Gastrocnemius medialis (tissue), 4 donors: ENCODE data around the gene TMEM252. TPM values are rescaled to one million over a fixed set of nuclear protein-coding genes. Genes with fewer than 3 reads are reported as not detected.
A peak's percentile ranks its signal among the peaks of the same experiment; 100 is the strongest.

Experiments used
- ATAC-seq, 2 donors: fragments of 150-250 bp; one replicate each; pipeline ENCODE4 v1.9.1; 2016
- DNase-seq, 2 donors: peaks; one replicate each; pipeline ENCODE4 v3.0.0-alpha.2; 2019
- H3K27ac ChIP-seq, 4 donors: fragments of 200-600 bp; sonication (generic); 1 replicate in 1 of 4; 2 replicates in 3 of 4; pipeline ENCODE4 v1.5.1; 2016 to 2018; ENCODE audit warnings: mild to moderate bottlenecking in 2 of 4, moderate library complexity in 1 of 4
- H3K27me3 ChIP-seq, 3 donors: fragments of 200-600 bp; sonication (generic) in 2 of 3; 1 replicate in 1 of 3; 2 replicates in 2 of 3; pipeline versions ENCODE4 v1.5.1 to v1.6.0; 2016 to 2019; ENCODE audit warnings: mild to moderate bottlenecking in 1 of 3, moderate library complexity in 1 of 3
- H3K36me3 ChIP-seq, 2 donors: fragments of 200-600 bp; sonication (generic) in 1 of 2; one replicate each; pipeline ENCODE4 v1.5.1; 2017 to 2018
- H3K4me1 ChIP-seq, 2 donors: fragments of 200-600 bp; sonication (generic) in 1 of 2; one replicate each; pipeline ENCODE4 v1.5.1; 2016 to 2017; ENCODE audit warnings: mild to moderate bottlenecking in 2 of 2
- H3K4me3 ChIP-seq, 4 donors: fragments of 200-600 bp; sonication (generic) in 3 of 4; 1 replicate in 1 of 4; 2 replicates in 3 of 4; pipeline ENCODE4 v1.5.1; 2016 to 2019; ENCODE audit warnings: mild to moderate bottlenecking in 2 of 4
- H3K9me3 ChIP-seq, 3 donors: fragments of 200-600 bp; sonication (generic) in 2 of 3; 1 replicate in 1 of 3; 2 replicates in 2 of 3; pipeline ENCODE4 v1.5.1; 2016 to 2019
- CTCF ChIP-seq, 5 experiments: fragments of 450-650 bp in 3 of 5; fragments of 200-600 bp in 2 of 5; sonication (generic) in 2 of 5; IDR thresholded peaks in 4 of 5; conservative IDR thresholded peaks in 1 of 5; 1 replicate in 4 of 5; 2 replicates in 1 of 5; pipeline ENCODE4 v1.5.1; 2016 to 2019; ENCODE audit warnings: antibody characterized with exemption in 5 of 5, mild to moderate bottlenecking in 3 of 5, moderate library complexity in 3 of 5
- POLR2A ChIP-seq, 2 donors: fragments of 450-650 bp; IDR thresholded peaks; one replicate each; pipeline ENCODE4 v1.6.1; 2017; ENCODE audit warnings: antibody characterized with exemption in 2 of 2, mild to moderate bottlenecking in 2 of 2, moderate library complexity in 2 of 2
- in situ Hi-C, 4 donors: fragments of 200-750 bp; cut with MboI; loops; one replicate each; pipeline versions ENCODE4 v1.15.0 to v1.8.0; 2017; ENCODE audit warnings: low sequenced_read_pairs in 4 of 4
- intact Hi-C: fragments of 100-400 bp; cut with DNase I; formaldehyde crosslinking; loops from one replicate; pipeline ENCODE4 v1.15.1; 2023; ENCODE audit warnings: low total_unique reads
- total RNA-seq, 4 donors: library from RNA; depleted of rRNA; stranded (reverse); fragments of >200 nt; gene quantifications; one replicate each; pipeline versions ENCODE4 v1.1.0 to v1.2.3, GENCODE V29; 2016

The TMEM252 gene
- total RNA-seq, 4 donors from 2014 or later = not detected

GRCh38 chr9:68523367-68523936 is 17.2 kb downstream of the TMEM252 start:
- in situ Hi-C loops = no loop called here
- H3K27ac ChIP-seq = no peak overlapping the region
- H3K4me1 ChIP-seq = no peaks in the 10 kb centered on the region
- ATAC-seq = no peak
- DNase-seq = no peak
- no peaks in the 10 kb centered on the region for H3K27me3 ChIP-seq
- H3K4me3 ChIP-seq = no peak overlapping the region
- no peaks in the 10 kb centered on the region for H3K36me3 ChIP-seq
- intact Hi-C loops = no loop called here
- no peaks in the 10 kb centered on the region for H3K9me3 ChIP-seq
- TF ChIP-seq POLR2A (IDR thresholded peaks at IDR 0.05) (no peak), CTCF (IDR thresholded peaks at IDR 0.05 in 4 of 5, conservative IDR thresholded peaks at IDR 0.05 in 1 of 5) (no peak)

- DNase-seq (no peak), ATAC-seq (no peak)
- in situ Hi-C loops = no loop called here
- Histone ChIP-seq H3K9me3 (no peaks in the 10 kb centered on the region), H3K27ac (no peak overlapping the region), H3K36me3 (no peaks in the 10 kb centered on the region), H3K4me1 (no peaks in the 10 kb centered on the region), H3K27me3 (no peaks in the 10 kb centered on the region), H3K4me3 (no peak overlapping the region)
- no peak for TF ChIP-seq CTCF (IDR thresholded peaks at IDR 0.05 in 4 of 5, conservative IDR thresholded peaks at IDR 0.05 in 1 of 5)
- TF ChIP-seq POLR2A (IDR thresholded peaks at IDR 0.05) = no peak
- intact Hi-C loops = no loop called here
Measured at GRCh38 chr9:68522954-68523353, 17.7 kb downstream of the TMEM252 start.

- no peaks in the 10 kb centered on the region for H3K4me1 ChIP-seq
- intact Hi-C loops = no loop called here
- no peak overlapping the region for H3K4me3 ChIP-seq
- no peak overlapping the region for H3K27ac ChIP-seq
- ATAC-seq = peak in 1 of 2 donors; percentile 39
- no peaks in the 10 kb centered on the region for H3K9me3 ChIP-seq
- in situ Hi-C loops = no loop called here
- no peaks in the 10 kb centered on the region for H3K36me3 ChIP-seq
- no peak for TF ChIP-seq POLR2A (IDR thresholded peaks at IDR 0.05)
- no peak for TF ChIP-seq CTCF (IDR thresholded peaks at IDR 0.05 in 4 of 5, conservative IDR thresholded peaks at IDR 0.05 in 1 of 5)
- no peaks in the 10 kb centered on the region for H3K27me3 ChIP-seq
- DNase-seq = no peak
Measured at GRCh38 chr9:68522131-68522530, 18.6 kb downstream of the TMEM252 start.

- no peaks in the 10 kb centered on the region for H3K9me3 ChIP-seq
- ATAC-seq = peak; percentile 99 to 100
- peaks cover 17 to 20% of the 10 kb centered on the region in 2 donors for H3K4me1 ChIP-seq
- no peaks in the 10 kb centered on the region for H3K27me3 ChIP-seq
- no peak for TF ChIP-seq CTCF (IDR thresholded peaks at IDR 0.05 in 4 of 5, conservative IDR thresholded peaks at IDR 0.05 in 1 of 5)
- peak in 1 of 2 donors; percentile 69 for TF ChIP-seq POLR2A (IDR thresholded peaks at IDR 0.05)
- DNase-seq = peak; percentile 62 to 77
- no peak overlapping the region for H3K4me3 ChIP-seq
- in situ Hi-C loops = no loop called here
- H3K36me3 ChIP-seq = no peaks in the 10 kb centered on the region
- intact Hi-C loops = loop anchor here (10.0 kb wide), 1 partner anchor 809 kb away; the partner anchor contains the start of gene ENTREP1
- H3K27ac ChIP-seq = peak overlapping the region; percentile 79 to 88 (median 85)
Measured at GRCh38 chr9:68515326-68516017, 25.2 kb downstream of the TMEM252 start.
